WTC11 (cell line): ENCODE results near the gene NFAM1. TPM values are rescaled to one million over a fixed set of nuclear protein-coding genes. Genes with fewer than 3 reads are reported as not detected.

Source experiments
- ATAC-seq: fragments of 200-7000 bp; cut with Tn5 transposase; 2 replicates; pipeline ENCODE4 v1.10.0; 2021; ENCODE audit warnings: mild to moderate bottlenecking, moderate library complexity
- CTCF ChIA-PET: fragments of 300-600 bp; sonication (Branson Sonifier 250); formaldehyde crosslinking; loops from one replicate; lab custom pipeline; 2021; ENCODE audit warnings: antibody characterized with exemption; lab: Charles Lee
- POLR2A ChIA-PET: fragments of 350-600 bp; sonication (Branson Sonifier 250); formaldehyde crosslinking; loops from one replicate; lab custom pipeline; 2021; ENCODE audit warnings: antibody characterized with exemption; lab: Charles Lee
- DNase-seq: peaks from one replicate; pipeline ENCODE4 v3.0.0; 2021; ENCODE audit warnings: low spot score
- H3K27ac Mint-ChIP-seq: 2 replicates; pipeline ENCODE4 v1.8.0; 2021; ENCODE audit warnings: mixed read lengths
- H3K27me3 Mint-ChIP-seq: 2 replicates; pipeline ENCODE4 v1.8.0; 2021; ENCODE audit warnings: low read depth, mild to moderate bottlenecking, moderate library complexity, mixed read lengths
- H3K36me3 Mint-ChIP-seq: 2 replicates; pipeline ENCODE4 v1.8.0; 2021; ENCODE audit warnings: mixed read lengths
- H3K4me1 Mint-ChIP-seq: 2 replicates; pipeline ENCODE4 v1.8.0; 2022; ENCODE audit warnings: mixed read lengths
- H3K4me3 Mint-ChIP-seq: 2 replicates; pipeline ENCODE4 v1.8.0; 2021; ENCODE audit warnings: mild to moderate bottlenecking, moderate library complexity, mixed read lengths
- H3K9me3 Mint-ChIP-seq: 2 replicates; pipeline ENCODE4 v1.8.0; 2021; ENCODE audit warnings: mixed read lengths
- AFF4 ChIP-seq: sonication (generic); formaldehyde crosslinking; IDR thresholded peaks from 2 replicates; pipeline ENCODE4 v1.8.1; 2023; ENCODE audit warnings: mild to moderate bottlenecking, missing genetic modification reagents, borderline replicate concordance
- ATF2 ChIP-seq: sonication (generic); formaldehyde crosslinking; IDR thresholded peaks from 2 replicates; pipeline ENCODE4 v1.8.1; 2022; ENCODE audit warnings: low read depth, missing genetic modification reagents, borderline replicate concordance
- ATF6 ChIP-seq: sonication (generic); formaldehyde crosslinking; IDR thresholded peaks from 2 replicates; pipeline ENCODE4 v1.8.1; 2023; ENCODE audit warnings: mild to moderate bottlenecking, missing genetic modification reagents
- E2F4 ChIP-seq: sonication (generic); formaldehyde crosslinking; IDR thresholded peaks from 2 replicates; pipeline ENCODE4 v1.8.1; 2022; ENCODE audit warnings: low read depth, mild to moderate bottlenecking, moderate library complexity, missing genetic modification reagents, borderline replicate concordance
- EMX1 ChIP-seq: fragments of 250-450 bp; sonication (Bioruptor Pico); IDR thresholded peaks from 2 replicates; pipeline ENCODE4 v1.8.0; 2021; ENCODE audit warnings: mild to moderate bottlenecking
- ERG ChIP-seq: fragments of 250-450 bp; sonication (Bioruptor Pico); IDR thresholded peaks from 2 replicates; pipeline ENCODE4 v1.8.0; 2021; ENCODE audit warnings: mild to moderate bottlenecking
- FOXP1 ChIP-seq: sonication (generic); formaldehyde crosslinking; IDR thresholded peaks from 2 replicates; pipeline ENCODE4 v1.8.0; 2022; ENCODE audit warnings: missing genetic modification reagents, mild to moderate bottlenecking, moderate library complexity, borderline replicate concordance
- HMGA2 ChIP-seq: fragments of 250-450 bp; sonication (Bioruptor Pico); IDR thresholded peaks from 2 replicates; pipeline ENCODE4 v1.4.0; 2021; ENCODE audit warnings: mild to moderate bottlenecking, moderate library complexity
- MAX ChIP-seq: sonication (generic); formaldehyde crosslinking; IDR thresholded peaks from 2 replicates; pipeline ENCODE4 v1.8.0; 2022; ENCODE audit warnings: mild to moderate bottlenecking, missing genetic modification reagents
- MYBL2 ChIP-seq: sonication (generic); formaldehyde crosslinking; IDR thresholded peaks from 2 replicates; pipeline ENCODE4 v1.8.1; 2023; ENCODE audit warnings: mild to moderate bottlenecking, moderate library complexity, missing genetic modification reagents
- RORB ChIP-seq: fragments of 250-450 bp; sonication (Bioruptor Pico); IDR thresholded peaks from 2 replicates; pipeline ENCODE4 v1.9.0; 2021; ENCODE audit warnings: mild to moderate bottlenecking
- ZNF138 ChIP-seq: sonication (generic); formaldehyde crosslinking; conservative IDR thresholded peaks from 2 replicates; pipeline ENCODE4 v1.8.1; 2022; ENCODE audit warnings: mild to moderate bottlenecking, moderate library complexity, missing genetic modification reagents
- ZNF396 ChIP-seq: fragments of 250-450 bp; sonication (Bioruptor Pico); IDR thresholded peaks from 2 replicates; pipeline ENCODE4 v1.8.0; 2021; ENCODE audit warnings: mild to moderate bottlenecking, moderate library complexity, borderline replicate concordance
- ZNF416 ChIP-seq: fragments of 250-450 bp; sonication (Bioruptor Pico); IDR thresholded peaks from 2 replicates; pipeline ENCODE4 v1.9.0; 2021; ENCODE audit warnings: mild to moderate bottlenecking, inconsistent platforms
- total RNA-seq: library from RNA; stranded (reverse); gene quantifications from 3 replicates; pipeline ENCODE4 v1.2.3, GENCODE V29; 2021

The NFAM1 gene
- total RNA-seq, 1 experiment from 2014 or later = 1.6 TPM

DNA sequence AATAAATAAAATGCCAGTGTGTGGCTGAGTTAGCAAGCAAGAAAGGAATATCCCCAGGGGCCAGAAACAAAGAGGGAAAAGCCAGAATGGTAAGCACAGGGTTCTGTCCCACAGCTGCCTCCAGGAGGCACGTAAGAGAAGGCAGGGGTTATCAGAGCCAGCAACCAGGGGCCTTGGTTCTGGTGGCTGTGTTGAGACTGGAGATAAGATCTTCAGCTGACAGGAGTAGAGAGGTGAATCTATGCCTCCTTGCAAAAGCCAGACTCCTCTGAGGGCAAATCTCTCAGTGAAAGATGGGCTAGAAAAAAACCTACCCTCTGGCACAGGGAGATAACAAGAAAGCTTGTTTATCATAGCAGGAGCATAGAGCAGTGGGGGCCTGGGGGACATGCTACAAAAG, 29.8 kb upstream of the NFAM1 start:
- Mint-ChIP-seq H3K9me3 (no peaks in the 10 kb centered on the region), H3K27me3 (peaks cover 18% of the 10 kb centered on the region), H3K4me1 (peaks cover 34% of the 10 kb centered on the region), H3K36me3 (no peaks in the 10 kb centered on the region), H3K4me3 (no peak overlapping the region), H3K27ac (0 out of 2 replicates have a peak overlapping the region, but pooled peaks have one; percentile 8)
- ChIA-PET POLR2A (interaction anchor here (0.6 kb wide), 1 partner anchor 11 kb away, joined by 3 read pairs; no protein-coding TSS in a partner anchor), CTCF (interaction anchor here (0.5 to 3.9 kb wide), 6 partner anchors 8 to 292 kb away, joined by 3 to 24 read pairs (median 4); no protein-coding TSS in a partner anchor)
- no peak for DNase-seq
- peak; percentile 52; the same call in 1 of the 2 replicates for TF ChIP-seq ZNF416 (CRISPR knock-in tag)
- TF ChIP-seq RORB (CRISPR knock-in tag) = no peak
- no peak for TF ChIP-seq AFF4 (CRISPR knock-in tag)
- ATAC-seq = no peak

DNA sequence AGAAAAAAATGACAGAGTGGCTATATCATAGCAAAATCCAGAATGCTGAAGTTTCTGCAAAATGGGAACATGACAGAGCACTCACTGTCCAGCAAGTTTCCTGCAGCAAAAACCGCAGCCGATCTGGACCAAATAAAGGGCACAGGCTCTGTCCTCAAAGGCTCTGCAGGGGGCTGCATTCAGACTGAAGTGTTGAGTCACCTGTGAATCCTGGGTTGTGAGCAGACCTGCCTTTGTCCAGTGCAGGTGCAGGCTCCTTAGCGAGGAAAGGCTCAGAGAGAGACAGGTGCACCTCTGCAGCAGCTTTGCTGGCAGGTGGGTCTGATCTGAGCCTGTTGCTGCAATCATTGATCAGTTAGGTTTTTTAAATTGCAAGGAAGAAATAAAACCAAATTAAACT, 29.3 kb upstream of the NFAM1 start:
- ChIA-PET CTCF (interaction anchor here (0.5 to 3.9 kb wide), 5 partner anchors 9 to 292 kb away, joined by 3 to 24 read pairs (median 4); no protein-coding TSS in a partner anchor), POLR2A (no interaction called here)
- peak; percentile 50; the same call in 1 of the 2 replicates for TF ChIP-seq MAX (CRISPR knock-in tag)
- TF ChIP-seq ZNF396 (CRISPR knock-in tag) = no peak
- peaks cover 34% of the 10 kb centered on the region for H3K4me1 Mint-ChIP-seq
- no peaks in the 10 kb centered on the region for H3K36me3 Mint-ChIP-seq
- ATAC-seq = peak; percentile 85
- DNase-seq = peak; percentile 54
- no peak overlapping the region for H3K4me3 Mint-ChIP-seq
- H3K27me3 Mint-ChIP-seq = peaks cover 19% of the 10 kb centered on the region
- H3K27ac Mint-ChIP-seq = peak overlapping the region; percentile 52; the same call in 1 of the 2 replicates
- no peaks in the 10 kb centered on the region for H3K9me3 Mint-ChIP-seq

GRCh38 chr22:42459287-42460063, 27.3 kb upstream of the NFAM1 start:
- Mint-ChIP-seq H3K27me3 (peaks cover 23% of the 10 kb centered on the region), H3K4me1 (peaks cover 34% of the 10 kb centered on the region), H3K27ac (no peak overlapping the region; the same call in 1 of the 2 replicates), H3K36me3 (no peaks in the 10 kb centered on the region), H3K9me3 (no peaks in the 10 kb centered on the region), H3K4me3 (no peak overlapping the region)
- CTCF ChIA-PET = interaction anchor here (1.0 to 3.9 kb wide), 4 partner anchors 14 to 53 kb away, joined by 3 to 24 read pairs (median 11); no protein-coding TSS in a partner anchor
- DNase-seq (no peak), ATAC-seq (peak; percentile 56)
- POLR2A ChIA-PET = no interaction called here
- no peak for TF ChIP-seq EMX1 (CRISPR knock-in tag)
- no peak for TF ChIP-seq ZNF138
- TF ChIP-seq ATF2 = no peak
- TF ChIP-seq E2F4 (CRISPR knock-in tag) = no peak
- no peak for TF ChIP-seq ATF6 (CRISPR knock-in tag)
- no peak for TF ChIP-seq ERG (CRISPR knock-in tag)
- TF ChIP-seq HMGA2 (CRISPR knock-in tag) = no peak
- TF ChIP-seq AFF4 (CRISPR knock-in tag) = no peak
- no peak for TF ChIP-seq MYBL2 (CRISPR knock-in tag)
- TF ChIP-seq FOXP1 = no peak
